Glutamatergic neuron (in vitro differentiated cells): Measurements from ENCODE around the gene AMMECR1. TPM values are rescaled to one million over a fixed set of nuclear protein-coding genes. Genes with fewer than 3 reads are reported as not detected.
"Not testable (repeated sequence)": the region's sequence is repeated elsewhere in the genome, so short reads cannot be mapped to it uniquely, and the experiment has no call there.

Experiments used
- DNase-seq: peaks from one replicate; pipeline ENCODE4 v3.0.0; 2022
- H3K27ac Mint-ChIP-seq: one replicate; pipeline ENCODE4 v1.8.0; 2020; ENCODE audit warnings: mild to moderate bottlenecking, mixed read lengths, inconsistent platforms; ENCODE audit not compliant: unreplicated experiment
- H3K27me3 Mint-ChIP-seq: one replicate; pipeline ENCODE4 v1.8.0; 2020; ENCODE audit warnings: mild to moderate bottlenecking, moderate library complexity, mixed read lengths, inconsistent platforms; ENCODE audit not compliant: unreplicated experiment
- H3K36me3 Mint-ChIP-seq: one replicate; pipeline ENCODE4 v1.8.0; 2020; ENCODE audit warnings: mild to moderate bottlenecking, mixed read lengths, inconsistent platforms; ENCODE audit not compliant: unreplicated experiment
- H3K4me1 Mint-ChIP-seq: one replicate; pipeline ENCODE4 v1.8.0; 2020; ENCODE audit warnings: mild to moderate bottlenecking, low read depth, mixed read lengths, inconsistent platforms; ENCODE audit not compliant: unreplicated experiment
- H3K4me3 Mint-ChIP-seq: one replicate; pipeline ENCODE4 v1.8.0; 2020; ENCODE audit warnings: mild to moderate bottlenecking, mixed read lengths, inconsistent platforms; ENCODE audit not compliant: unreplicated experiment
- H3K9me3 Mint-ChIP-seq: one replicate; pipeline ENCODE4 v1.8.0; 2020; ENCODE audit warnings: mild to moderate bottlenecking, moderate library complexity, mixed read lengths, inconsistent platforms; ENCODE audit not compliant: unreplicated experiment
- total RNA-seq: library from RNA; stranded (reverse); fragmentation: NEBNext Ultra II Directional; extraction: Animal tissue kit (Norgen Biotek cat#: 25700); gene quantifications from one replicate; pipeline ENCODE4 v1.2.1, GENCODE V29; 2021; ENCODE audit not compliant: unreplicated experiment
- TF ChIP-seq, protein P1 (sequence below): fragments of 200-600 bp; sonication (generic); IDR thresholded peaks from one replicate; pipeline ENCODE4 v1.5.0; 2021; ENCODE audit not compliant: partially characterized antibody, unreplicated experiment

The AMMECR1 gene
- total RNA-seq, 1 donor from 2014 or later, result 2.3 TPM

DNA sequence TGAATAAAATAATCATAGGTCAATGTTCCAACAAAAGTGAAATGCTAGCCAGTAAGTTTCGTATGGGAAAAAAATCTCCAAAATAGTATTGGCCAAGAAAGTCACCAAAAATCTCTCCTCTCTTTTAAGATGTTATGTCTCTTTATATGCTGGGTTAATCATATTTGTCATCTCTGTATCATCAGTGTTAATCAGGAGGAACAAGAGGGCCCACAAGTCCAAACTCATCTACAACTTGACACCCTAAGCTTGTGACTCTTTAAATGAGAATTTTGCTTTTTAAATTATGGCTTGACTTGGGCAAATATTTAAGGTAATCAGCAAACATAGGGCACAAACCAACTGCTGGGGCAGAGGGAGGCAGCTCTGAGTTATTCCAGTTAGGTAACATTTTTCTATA lies 75.5 kb downstream of the AMMECR1 start:
- no peaks in the 10 kb centered on the region for H3K27me3 Mint-ChIP-seq
- TF ChIP-seq, protein P1, sequence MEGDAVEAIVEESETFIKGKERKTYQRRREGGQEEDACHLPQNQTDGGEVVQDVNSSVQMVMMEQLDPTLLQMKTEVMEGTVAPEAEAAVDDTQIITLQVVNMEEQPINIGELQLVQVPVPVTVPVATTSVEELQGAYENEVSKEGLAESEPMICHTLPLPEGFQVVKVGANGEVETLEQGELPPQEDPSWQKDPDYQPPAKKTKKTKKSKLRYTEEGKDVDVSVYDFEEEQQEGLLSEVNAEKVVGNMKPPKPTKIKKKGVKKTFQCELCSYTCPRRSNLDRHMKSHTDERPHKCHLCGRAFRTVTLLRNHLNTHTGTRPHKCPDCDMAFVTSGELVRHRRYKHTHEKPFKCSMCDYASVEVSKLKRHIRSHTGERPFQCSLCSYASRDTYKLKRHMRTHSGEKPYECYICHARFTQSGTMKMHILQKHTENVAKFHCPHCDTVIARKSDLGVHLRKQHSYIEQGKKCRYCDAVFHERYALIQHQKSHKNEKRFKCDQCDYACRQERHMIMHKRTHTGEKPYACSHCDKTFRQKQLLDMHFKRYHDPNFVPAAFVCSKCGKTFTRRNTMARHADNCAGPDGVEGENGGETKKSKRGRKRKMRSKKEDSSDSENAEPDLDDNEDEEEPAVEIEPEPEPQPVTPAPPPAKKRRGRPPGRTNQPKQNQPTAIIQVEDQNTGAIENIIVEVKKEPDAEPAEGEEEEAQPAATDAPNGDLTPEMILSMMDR, result no peak
- H3K4me1 Mint-ChIP-seq, result no peaks in the 10 kb centered on the region
- no peaks in the 10 kb centered on the region for H3K36me3 Mint-ChIP-seq
- DNase-seq, result no peak
- H3K27ac Mint-ChIP-seq, result no peak overlapping the region
- peaks cover 3% of the 10 kb centered on the region for H3K9me3 Mint-ChIP-seq
- H3K4me3 Mint-ChIP-seq, result no peak overlapping the region

DNA sequence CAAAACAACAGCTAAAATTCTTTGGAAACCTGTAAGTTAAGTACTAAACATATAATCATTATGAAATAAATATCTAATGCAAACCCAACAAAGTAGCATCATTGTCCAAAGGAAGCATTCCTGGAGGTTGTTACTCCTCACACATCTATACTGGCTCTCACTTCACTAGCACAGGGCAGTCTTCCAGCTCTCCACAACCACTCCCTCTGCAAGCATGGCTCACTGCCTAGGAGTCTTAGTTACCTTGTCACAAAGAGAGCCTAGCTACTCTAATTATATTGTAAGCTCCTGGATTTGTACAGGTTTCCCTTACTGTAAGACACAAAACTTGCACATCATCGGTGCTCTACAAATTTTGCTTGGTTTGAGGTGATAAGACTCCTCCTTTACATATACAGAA lies 76.1 kb downstream of the AMMECR1 start:
- H3K4me1 Mint-ChIP-seq, result no peaks in the 10 kb centered on the region
- no peaks in the 10 kb centered on the region for H3K27me3 Mint-ChIP-seq
- TF ChIP-seq, protein P1, result no peak
- peaks cover 3% of the 10 kb centered on the region for H3K9me3 Mint-ChIP-seq
- DNase-seq, result no peak
- H3K4me3 Mint-ChIP-seq, result no peak overlapping the region
- H3K27ac Mint-ChIP-seq, result no peak overlapping the region
- no peaks in the 10 kb centered on the region for H3K36me3 Mint-ChIP-seq

DNA sequence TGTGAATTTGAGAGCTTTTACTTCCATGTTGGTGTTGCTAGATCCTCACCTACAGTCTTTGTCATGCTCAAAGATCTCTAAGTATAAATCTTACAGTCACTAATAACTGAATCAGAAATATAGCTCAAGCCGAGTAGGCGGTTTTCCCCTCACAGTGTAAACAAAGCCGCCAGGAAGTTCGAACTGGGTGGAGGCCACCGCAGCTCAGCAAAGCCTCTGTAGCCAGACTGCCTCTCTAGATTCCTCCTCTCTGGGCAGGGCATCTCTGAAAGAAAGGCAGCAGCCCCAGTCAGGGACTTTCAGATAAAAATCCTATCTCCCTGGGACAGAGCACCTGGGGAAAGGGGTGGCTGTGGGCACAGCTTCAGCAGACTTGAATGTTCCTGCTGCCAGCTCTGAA lies 79.6 kb downstream of the AMMECR1 start:
- not testable (repeated sequence) for H3K27me3 Mint-ChIP-seq, H3K4me1 Mint-ChIP-seq, DNase-seq, H3K27ac Mint-ChIP-seq, H3K9me3 Mint-ChIP-seq, H3K4me3 Mint-ChIP-seq, H3K36me3 Mint-ChIP-seq

DNA sequence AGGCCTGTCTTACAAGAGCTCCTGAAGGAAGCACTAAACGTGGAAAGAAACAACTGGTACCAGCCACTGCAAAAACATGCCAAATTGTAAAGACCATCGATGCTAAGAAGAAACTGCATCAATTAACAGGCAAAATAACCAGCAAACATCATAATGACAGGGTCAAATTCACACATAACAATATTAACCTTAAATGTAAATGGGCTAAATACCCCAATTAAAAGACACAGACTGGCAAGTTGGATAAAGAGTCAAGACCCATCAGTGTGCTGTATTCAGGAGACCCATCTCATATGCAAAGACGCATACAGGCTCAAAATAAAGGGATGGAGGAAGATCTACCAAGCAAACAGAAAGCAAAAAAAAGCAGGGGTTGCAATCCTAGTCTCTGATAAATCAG lies 86.4 kb downstream of the AMMECR1 start:
- H3K4me3 Mint-ChIP-seq, H3K27me3 Mint-ChIP-seq, H3K36me3 Mint-ChIP-seq, DNase-seq, H3K4me1 Mint-ChIP-seq, H3K27ac Mint-ChIP-seq: not testable (repeated sequence)
- peaks cover 10% of the 10 kb centered on the region for H3K9me3 Mint-ChIP-seq

DNA sequence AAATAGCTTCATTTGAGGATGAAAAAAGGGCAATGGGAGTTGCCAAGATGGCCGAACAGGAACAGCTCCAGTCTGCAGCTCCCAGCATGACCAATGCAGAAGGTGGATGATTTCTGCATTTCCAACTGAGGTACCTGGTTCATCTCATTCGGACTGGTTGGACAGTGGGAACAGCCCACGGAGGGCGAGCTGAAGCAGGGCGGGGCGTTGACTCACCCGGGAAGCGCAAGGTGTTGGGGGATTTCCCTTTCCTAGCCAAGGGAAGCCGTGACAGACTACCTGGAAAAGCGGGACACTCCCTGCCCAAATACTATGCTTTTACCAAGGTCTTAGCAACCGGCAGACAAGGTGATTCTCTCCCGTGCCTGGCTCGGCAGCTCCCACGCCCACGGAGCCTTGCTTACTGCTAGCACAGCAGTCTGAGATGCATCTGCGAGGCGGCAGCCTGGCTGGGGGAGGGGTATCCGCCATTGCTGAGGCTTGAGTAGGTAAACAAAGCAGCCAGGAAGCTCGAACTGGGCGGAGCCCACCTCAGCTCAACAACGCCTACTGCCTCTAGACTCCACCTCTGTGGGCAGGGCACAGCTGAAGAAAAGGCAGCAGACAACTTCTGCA lies 88.3 kb downstream of the AMMECR1 start:
- H3K27ac Mint-ChIP-seq, result not testable (repeated sequence)
- H3K4me3 Mint-ChIP-seq, result peak overlapping the region; percentile 57

DNA sequence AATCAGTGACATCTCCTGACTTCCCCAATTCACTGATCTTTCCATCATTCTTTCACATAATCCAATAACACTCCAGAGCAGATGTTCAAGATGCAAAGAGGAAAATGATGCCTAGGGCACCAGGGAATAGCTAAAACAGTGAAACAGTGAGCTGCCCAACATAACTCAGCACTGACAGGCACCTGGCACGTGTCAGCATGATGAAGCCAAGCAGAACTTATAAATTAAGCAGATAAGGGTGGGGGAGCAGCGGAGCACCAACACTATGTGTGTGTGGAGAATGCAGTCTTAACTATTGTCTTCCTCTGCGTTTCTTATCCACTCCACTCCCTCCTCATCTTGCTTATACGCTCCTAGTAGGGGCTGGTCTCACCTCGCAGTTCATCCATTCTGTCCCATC lies 89.4 kb downstream of the AMMECR1 start:
- H3K36me3 Mint-ChIP-seq, result no peaks in the 10 kb centered on the region
- no peaks in the 10 kb centered on the region for H3K27me3 Mint-ChIP-seq
- no peaks in the 10 kb centered on the region for H3K4me1 Mint-ChIP-seq
- no peak overlapping the region for H3K4me3 Mint-ChIP-seq
- H3K9me3 Mint-ChIP-seq, result peaks cover 10% of the 10 kb centered on the region
- DNase-seq, result no peak
- H3K27ac Mint-ChIP-seq, result no peak overlapping the region
- TF ChIP-seq, protein P1, result no peak

More for the DNA sequence above, 88.3 kb downstream of the AMMECR1 start:
- H3K27me3 Mint-ChIP-seq, H3K4me1 Mint-ChIP-seq, H3K36me3 Mint-ChIP-seq: not testable (repeated sequence)
- peaks cover 10% of the 10 kb centered on the region for H3K9me3 Mint-ChIP-seq
- peak; percentile 18 for DNase-seq

DNA sequence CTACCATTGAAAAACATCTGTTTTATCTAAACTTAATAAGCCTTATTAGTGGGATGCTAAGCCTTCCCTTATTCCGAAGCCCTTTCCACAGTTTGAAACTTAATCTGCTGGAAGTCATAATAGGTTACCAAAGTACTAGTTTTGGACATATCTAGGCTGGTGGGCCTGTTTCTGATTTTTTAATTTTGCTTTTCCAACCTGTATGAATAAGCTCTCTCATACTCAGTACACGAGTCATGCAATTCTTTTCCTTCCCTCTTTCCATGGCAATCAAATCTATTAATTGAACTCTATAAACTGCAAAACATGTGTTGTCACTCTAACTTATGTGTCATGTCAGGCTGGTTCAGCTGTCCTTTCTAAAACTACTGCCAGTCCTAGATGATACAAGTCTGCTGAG lies 91.0 kb downstream of the AMMECR1 start:
- no peak for DNase-seq
- Mint-ChIP-seq H3K36me3 (no peaks in the 10 kb centered on the region), H3K4me1 (no peaks in the 10 kb centered on the region), H3K4me3 (no peak overlapping the region), H3K9me3 (peaks cover 8% of the 10 kb centered on the region), H3K27ac (no peak overlapping the region), H3K27me3 (no peaks in the 10 kb centered on the region)
- TF ChIP-seq, protein P1, result no peak
